Measurements from ENCODE around the gene BFSP1.

Gene BFSP1

DNA sequence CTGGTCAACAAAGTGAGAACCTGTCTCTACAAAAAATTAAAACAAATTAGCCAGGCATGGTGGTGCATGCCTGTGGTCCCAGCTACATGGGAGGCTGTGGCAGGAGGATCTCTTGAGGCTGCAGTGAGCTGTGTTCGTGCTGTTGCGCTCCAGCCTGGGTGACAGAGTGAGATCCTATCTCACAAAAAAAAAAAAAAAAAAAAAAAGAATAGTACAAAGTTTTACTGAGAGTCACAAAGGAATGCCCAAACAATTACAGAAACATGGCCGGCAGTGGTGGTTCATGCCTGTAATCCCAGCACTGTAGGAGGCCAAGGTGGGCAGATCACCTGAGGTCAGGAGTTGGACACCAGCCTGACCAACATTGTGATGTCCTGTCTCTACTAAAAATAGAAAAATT, 23.9 kb upstream of the BFSP1 start:
- Mint-ChIP-seq H3K4me1 (peaks cover 31% of the 10 kb centered on the region), H3K4me3 (no peak overlapping the region), H3K9me3 (no peaks in the 10 kb centered on the region), H3K27ac (no peak overlapping the region), H3K27me3 (ENCODE audit: low read depth) (no peaks in the 10 kb centered on the region), H3K36me3 (ENCODE audit: low read depth) (no peaks in the 10 kb centered on the region)
- TF ChIP-seq, protein P1, sequence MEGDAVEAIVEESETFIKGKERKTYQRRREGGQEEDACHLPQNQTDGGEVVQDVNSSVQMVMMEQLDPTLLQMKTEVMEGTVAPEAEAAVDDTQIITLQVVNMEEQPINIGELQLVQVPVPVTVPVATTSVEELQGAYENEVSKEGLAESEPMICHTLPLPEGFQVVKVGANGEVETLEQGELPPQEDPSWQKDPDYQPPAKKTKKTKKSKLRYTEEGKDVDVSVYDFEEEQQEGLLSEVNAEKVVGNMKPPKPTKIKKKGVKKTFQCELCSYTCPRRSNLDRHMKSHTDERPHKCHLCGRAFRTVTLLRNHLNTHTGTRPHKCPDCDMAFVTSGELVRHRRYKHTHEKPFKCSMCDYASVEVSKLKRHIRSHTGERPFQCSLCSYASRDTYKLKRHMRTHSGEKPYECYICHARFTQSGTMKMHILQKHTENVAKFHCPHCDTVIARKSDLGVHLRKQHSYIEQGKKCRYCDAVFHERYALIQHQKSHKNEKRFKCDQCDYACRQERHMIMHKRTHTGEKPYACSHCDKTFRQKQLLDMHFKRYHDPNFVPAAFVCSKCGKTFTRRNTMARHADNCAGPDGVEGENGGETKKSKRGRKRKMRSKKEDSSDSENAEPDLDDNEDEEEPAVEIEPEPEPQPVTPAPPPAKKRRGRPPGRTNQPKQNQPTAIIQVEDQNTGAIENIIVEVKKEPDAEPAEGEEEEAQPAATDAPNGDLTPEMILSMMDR (IDR thresholded peaks at IDR 0.05; ENCODE audit: unreplicated experiment in 3 of 3): no peak

GRCh38 chr20:17549131-17549530, 18.0 kb upstream of the BFSP1 start:
- H3K27ac Mint-ChIP-seq: peak overlapping the region in 1 of 3 experiments; percentile 1

DNA sequence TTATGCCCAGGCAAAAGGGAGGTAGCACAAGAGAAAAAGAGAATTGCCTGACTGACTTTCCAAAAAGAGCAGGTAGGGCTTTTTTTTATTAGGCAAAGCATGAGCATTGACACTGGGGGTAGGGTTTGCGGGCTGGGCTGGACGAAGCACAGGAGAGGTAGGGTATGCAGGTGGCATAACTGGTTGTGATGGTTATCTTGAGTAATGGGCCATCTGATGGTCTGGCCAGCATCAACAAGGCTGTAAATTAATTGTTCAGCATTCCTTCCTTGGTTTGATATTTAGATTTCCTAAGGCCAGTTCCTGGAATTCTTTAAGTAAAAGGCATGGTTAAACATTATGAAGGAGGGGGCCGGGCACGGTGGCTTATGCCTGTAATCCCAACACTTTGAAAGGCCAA, 13.9 kb upstream of the BFSP1 start:
- no peak overlapping the region for H3K4me3 Mint-ChIP-seq
- peaks cover 28% of the 10 kb centered on the region for H3K4me1 Mint-ChIP-seq
- peaks cover 4% of the 10 kb centered on the region for H3K27me3 Mint-ChIP-seq (ENCODE audit: low read depth)
- H3K9me3 Mint-ChIP-seq: no peaks in the 10 kb centered on the region
- TF ChIP-seq, protein P1 (IDR thresholded peaks at IDR 0.05; ENCODE audit: unreplicated experiment in 3 of 3): no peak
- peak overlapping the region; percentile 73 to 92 (median 90) for H3K27ac Mint-ChIP-seq
- H3K36me3 Mint-ChIP-seq (ENCODE audit: low read depth): no peaks in the 10 kb centered on the region

More at GRCh38 chr20:17549131-17549530, 18.0 kb upstream of the BFSP1 start:
- H3K36me3 Mint-ChIP-seq (ENCODE audit: low read depth): no peaks in the 10 kb centered on the region
- TF ChIP-seq, protein P1 (IDR thresholded peaks at IDR 0.05; ENCODE audit: unreplicated experiment in 3 of 3): no peak
- peaks cover 10% of the 10 kb centered on the region for H3K4me1 Mint-ChIP-seq
- H3K4me3 Mint-ChIP-seq: no peak overlapping the region
- no peaks in the 10 kb centered on the region for H3K9me3 Mint-ChIP-seq
- no peaks in the 10 kb centered on the region for H3K27me3 Mint-ChIP-seq (ENCODE audit: low read depth)

DNA sequence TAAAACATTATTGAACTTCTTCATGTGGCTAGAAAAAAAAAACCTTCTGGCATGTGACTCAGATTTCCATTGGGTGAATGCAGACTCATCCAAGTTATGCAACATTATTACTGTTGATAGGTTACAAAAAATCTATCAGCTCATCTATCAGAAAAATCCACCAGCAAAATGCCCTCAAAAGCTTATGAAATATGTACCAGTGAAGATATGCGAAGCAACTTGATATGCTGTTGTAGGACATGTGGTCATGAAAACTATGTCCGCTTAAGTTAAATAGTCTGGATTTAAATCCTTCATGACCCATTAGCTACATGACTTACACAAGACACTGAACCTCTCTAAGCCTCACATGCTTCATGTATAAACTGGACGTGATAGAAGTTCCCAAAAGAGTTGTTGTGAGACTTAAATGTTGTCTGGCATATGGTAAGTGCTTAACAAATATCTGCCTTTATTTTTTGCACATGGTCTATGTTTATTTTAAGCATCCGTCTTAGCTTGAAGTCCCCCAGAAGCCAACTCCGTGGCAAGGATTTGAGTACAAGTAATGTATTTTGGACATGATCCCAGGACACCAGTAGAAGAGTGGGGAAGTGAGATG, 12.5 kb upstream of the BFSP1 start:
- H3K27ac Mint-ChIP-seq: peak overlapping the region; percentile 92 to 97 (median 93)
- H3K4me3 Mint-ChIP-seq: peak overlapping the region in 1 of 3 experiments; percentile 40
- peaks cover 28% of the 10 kb centered on the region for H3K4me1 Mint-ChIP-seq
- H3K27me3 Mint-ChIP-seq (ENCODE audit: low read depth): peaks cover 5% of the 10 kb centered on the region
- TF ChIP-seq, protein P1 (IDR thresholded peaks at IDR 0.05; ENCODE audit: unreplicated experiment in 3 of 3): no peak
- H3K9me3 Mint-ChIP-seq: no peaks in the 10 kb centered on the region
- H3K36me3 Mint-ChIP-seq (ENCODE audit: low read depth): no peaks in the 10 kb centered on the region

DNA sequence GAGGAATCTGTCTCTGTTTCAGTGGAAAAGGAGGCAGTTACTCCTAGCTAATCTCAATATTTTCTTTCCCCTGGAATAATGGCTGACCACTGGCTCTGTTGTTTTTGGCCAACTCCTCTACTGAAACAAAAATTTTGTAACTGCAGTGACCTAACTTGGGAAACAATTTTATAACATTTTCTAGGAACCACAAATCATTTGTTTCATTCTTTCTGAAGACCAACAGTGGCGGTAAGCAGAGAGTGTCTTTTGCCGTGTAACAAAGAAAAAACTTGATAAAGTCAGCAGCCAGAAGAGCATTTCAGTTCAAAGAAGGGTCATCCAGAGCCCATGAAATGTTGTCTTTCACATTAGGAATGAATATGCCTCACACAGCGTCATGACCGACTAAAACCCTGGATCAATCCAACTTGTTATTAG, 11.8 kb upstream of the BFSP1 start:
- Mint-ChIP-seq H3K4me1 (peaks cover 28% of the 10 kb centered on the region), H3K9me3 (no peaks in the 10 kb centered on the region)

More for the DNA sequence above, 11.8 kb upstream of the BFSP1 start:
- Mint-ChIP-seq H3K27me3 (ENCODE audit: low read depth) (peaks cover 5% of the 10 kb centered on the region), H3K36me3 (ENCODE audit: low read depth) (no peaks in the 10 kb centered on the region), H3K4me3 (peak overlapping the region in 2 of 3 experiments; percentile 7 to 14), H3K27ac (peak overlapping the region; percentile 92 to 97 (median 93))
- TF ChIP-seq, protein P1 (IDR thresholded peaks at IDR 0.05; ENCODE audit: unreplicated experiment in 3 of 3): no peak

Measured in nephron (organoid).